GM12874 (cell line): ENCODE measurements around the gene NCAPG2.

Source experiments
- TF ChIP-seq, protein P1 (sequence below): IDR thresholded peaks from 2 replicates; pipeline ENCODE4 v1.5.1; 2011; ENCODE audit warnings: low read depth, mild to moderate bottlenecking, control low read depth, low read length, moderate library complexity; ENCODE audit not compliant: insufficient read depth

Gene NCAPG2

GRCh38 chr7:158680754-158681153 is 23.9 kb downstream of the NCAPG2 start:
- TF ChIP-seq, protein P1, sequence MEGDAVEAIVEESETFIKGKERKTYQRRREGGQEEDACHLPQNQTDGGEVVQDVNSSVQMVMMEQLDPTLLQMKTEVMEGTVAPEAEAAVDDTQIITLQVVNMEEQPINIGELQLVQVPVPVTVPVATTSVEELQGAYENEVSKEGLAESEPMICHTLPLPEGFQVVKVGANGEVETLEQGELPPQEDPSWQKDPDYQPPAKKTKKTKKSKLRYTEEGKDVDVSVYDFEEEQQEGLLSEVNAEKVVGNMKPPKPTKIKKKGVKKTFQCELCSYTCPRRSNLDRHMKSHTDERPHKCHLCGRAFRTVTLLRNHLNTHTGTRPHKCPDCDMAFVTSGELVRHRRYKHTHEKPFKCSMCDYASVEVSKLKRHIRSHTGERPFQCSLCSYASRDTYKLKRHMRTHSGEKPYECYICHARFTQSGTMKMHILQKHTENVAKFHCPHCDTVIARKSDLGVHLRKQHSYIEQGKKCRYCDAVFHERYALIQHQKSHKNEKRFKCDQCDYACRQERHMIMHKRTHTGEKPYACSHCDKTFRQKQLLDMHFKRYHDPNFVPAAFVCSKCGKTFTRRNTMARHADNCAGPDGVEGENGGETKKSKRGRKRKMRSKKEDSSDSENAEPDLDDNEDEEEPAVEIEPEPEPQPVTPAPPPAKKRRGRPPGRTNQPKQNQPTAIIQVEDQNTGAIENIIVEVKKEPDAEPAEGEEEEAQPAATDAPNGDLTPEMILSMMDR = no peak

DNA sequence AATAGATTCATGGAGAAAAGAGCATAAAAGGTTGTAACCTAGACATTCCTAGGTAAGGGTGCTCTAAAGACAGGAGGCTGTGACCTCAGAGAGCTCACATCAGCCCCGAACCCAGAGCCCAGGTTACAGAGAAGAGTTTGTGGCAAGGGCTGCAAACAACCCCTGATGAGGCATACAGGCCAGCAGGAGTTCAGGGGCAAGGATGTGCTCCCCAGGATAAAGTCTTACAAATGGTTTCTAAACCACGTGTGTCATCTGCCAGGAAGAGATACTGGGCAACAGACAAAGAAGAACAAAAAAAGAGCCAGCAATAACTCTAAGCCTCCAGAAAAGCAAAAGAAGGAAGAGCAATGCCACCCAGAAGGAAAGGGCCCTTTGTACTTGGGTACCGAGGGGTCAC is 27.7 kb downstream of the NCAPG2 start:
- TF ChIP-seq, protein P1 = no peak

DNA sequence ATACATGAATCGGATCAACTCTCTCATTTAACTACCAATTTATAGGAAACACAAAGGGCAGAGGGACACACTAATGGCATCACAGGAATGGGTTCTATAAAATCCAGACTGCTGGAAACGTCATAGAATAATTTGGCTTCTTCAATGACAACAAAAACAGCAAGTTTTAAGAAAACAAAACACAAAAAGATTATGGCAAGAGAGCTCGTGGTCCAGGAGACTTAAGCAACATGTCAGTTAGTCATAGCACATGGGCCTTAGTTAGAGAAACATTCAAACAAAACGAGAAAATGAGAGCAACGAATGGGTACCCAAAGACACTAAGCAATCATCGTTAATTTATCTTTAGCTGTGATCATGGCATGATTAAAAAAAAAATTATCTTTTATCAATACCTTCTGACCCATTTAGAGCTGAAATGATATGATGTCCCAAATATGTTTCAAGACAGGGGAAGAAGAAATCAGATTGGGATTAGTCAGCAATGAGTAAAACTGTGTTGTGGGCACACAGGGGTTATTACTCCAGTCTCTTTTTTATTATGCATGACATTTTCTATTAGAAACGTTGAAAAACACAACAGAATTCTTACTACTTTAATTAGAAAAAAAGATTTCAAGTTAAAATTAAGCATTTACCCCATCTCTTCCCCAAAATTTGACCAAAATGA is 28.3 kb downstream of the NCAPG2 start:
- TF ChIP-seq, protein P1 = no peak

DNA sequence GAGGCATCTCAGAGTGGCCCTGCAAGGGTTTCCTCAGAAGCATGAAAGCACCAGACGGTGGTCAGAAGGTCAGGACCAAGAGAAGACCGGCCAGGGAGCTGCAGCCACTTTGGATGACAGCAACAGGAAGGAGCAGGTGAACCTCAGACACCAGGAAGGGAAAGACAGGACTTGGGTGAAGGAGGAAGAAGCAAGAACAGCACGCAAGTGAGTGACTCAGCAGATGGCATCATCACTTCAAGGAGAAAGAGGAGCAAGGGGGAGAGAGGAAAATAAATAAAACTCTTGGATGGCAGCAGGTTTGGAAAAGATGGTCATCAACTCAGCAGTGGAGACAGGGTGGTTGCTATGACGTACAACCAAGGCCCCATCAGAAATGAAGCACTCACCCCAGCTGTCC is 31.6 kb downstream of the NCAPG2 start:
- TF ChIP-seq, protein P1 = no peak

- TF ChIP-seq, protein P1 = no peak
These were observed 38.2 kb downstream of the NCAPG2 start for GRCh38 chr7:158666401-158666800.

- TF ChIP-seq, protein P1 = no peak
These were observed 40.2 kb downstream of the NCAPG2 start for GRCh38 chr7:158664406-158664805.

DNA sequence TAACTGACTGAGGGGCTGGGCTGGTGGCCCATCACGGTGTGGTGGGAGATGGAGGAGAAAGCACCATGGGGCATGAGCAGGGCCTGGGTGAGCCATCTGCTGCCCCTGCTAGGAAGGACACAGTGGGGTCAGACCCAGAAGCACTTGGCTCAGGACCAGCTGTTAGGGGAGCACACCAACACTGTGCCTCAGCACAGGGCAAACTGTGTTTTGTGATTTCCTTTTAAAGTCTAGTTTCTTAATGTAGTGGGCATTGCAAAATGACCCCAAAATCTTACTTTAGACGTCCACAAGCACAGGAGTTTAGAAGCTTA is 41.2 kb downstream of the NCAPG2 start:
- TF ChIP-seq, protein P1 = no peak
